GM12878 (cell line): Measurements from ENCODE around the gene MSRB1. TPM values are rescaled to one million over a fixed set of nuclear protein-coding genes. Genes with fewer than 3 reads are reported as not detected.

Experiments
- ATAC-seq: fragments of 200-7000 bp; cut with Tn5 transposase; 3 replicates; pipeline ENCODE4 v1.9.1; 2020; ENCODE audit warnings: mild to moderate bottlenecking, moderate library complexity
- BruUV-seq: library from RNA; stranded (reverse); fragments of 400-500 nt; replicated peaks from 2 replicates; lab custom pipeline; 2021; lab: Mats Ljungman, UMichigan
- CTCF ChIA-PET: fragments of 300-600 bp; sonication (Branson Sonifier 250); formaldehyde crosslinking; extraction: SDS; loops from one replicate; lab custom pipeline; 2021; ENCODE audit warnings: inconsistent platforms; lab: Yijun Ruan, JAX
- POLR2A ChIA-PET: fragments of 350-600 bp; formaldehyde crosslinking; extraction: SDS; loops from one replicate; lab custom pipeline; 2021; ENCODE audit warnings: inconsistent platforms; lab: Charles Lee
- RAD21 ChIA-PET: fragments of 300-600 bp; sonication (Branson Sonifier 250); formaldehyde crosslinking; loops from one replicate; lab custom pipeline; 2023; ENCODE audit warnings: antibody characterized with exemption; ENCODE audit not compliant: unreplicated experiment; lab: Charles Lee
- SMC1A ChIA-PET: fragments of 300-600 bp; sonication (Branson Sonifier 250); formaldehyde crosslinking; loops from one replicate; lab custom pipeline; 2023; ENCODE audit not compliant: unreplicated experiment, uncharacterized antibody; lab: Charles Lee
- DNase-seq: peaks from one replicate; pipeline ENCODE4 v3.0.0-alpha.2; 2011; ENCODE audit warnings: low read depth, low spot score
- FAIRE-seq: peaks from 3 replicates; lab custom pipeline; 2011; peaks lifted over from hg19 to GRCh38; lab: Jason Lieb, UNC
- H2AFZ ChIP-seq: 2 replicates; pipeline ENCODE4 v1.6.0; 2011; ENCODE audit warnings: low read depth, low read length, control low read depth; ENCODE audit not compliant: control insufficient read depth
- H3K27ac ChIP-seq: 2 replicates; pipeline ENCODE4 v1.5.1; 2011; ENCODE audit warnings: control low read depth; ENCODE audit not compliant: control insufficient read depth, insufficient read depth
- H3K27me3 ChIP-seq, 2 experiments: replicated peaks in 1 of 2; 2 replicates each; pipeline versions ENCODE4 v1.6.0 to v1.6.1; 2011; ENCODE audit warnings: low read length in 1 of 2; ENCODE audit not compliant: control insufficient read depth in 2 of 2, insufficient read depth in 2 of 2
- H3K36me3 ChIP-seq, 2 experiments: 2 replicates each; pipeline ENCODE4 v1.5.1; 2011; ENCODE audit warnings: low read length in 1 of 2; ENCODE audit not compliant: control insufficient read depth in 2 of 2, insufficient read depth in 2 of 2
- H3K4me1 ChIP-seq: 2 replicates; pipeline ENCODE4 v1.6.1; 2011; ENCODE audit warnings: mild to moderate bottlenecking, low read length, moderate library complexity, mixed read lengths; ENCODE audit not compliant: control insufficient read depth, insufficient read depth
- H3K4me2 ChIP-seq: 2 replicates; pipeline ENCODE4 v1.6.0; 2011; ENCODE audit warnings: control low read depth; ENCODE audit not compliant: control insufficient read depth, insufficient read depth
- H3K4me3 ChIP-seq: fragments of 200-600 bp; sonication (generic); 2 replicates; pipeline ENCODE4 v1.5.1; 2016
- H3K79me2 ChIP-seq: 2 replicates; pipeline ENCODE4 v1.6.0; 2011; ENCODE audit warnings: low read length; ENCODE audit not compliant: control insufficient read depth, insufficient read depth
- H3K9ac ChIP-seq: 2 replicates; pipeline ENCODE4 v1.8.0; 2011; ENCODE audit warnings: low read length, control low read depth, mixed read lengths; ENCODE audit not compliant: control insufficient read depth, insufficient read depth
- H3K9me3 ChIP-seq: replicated peaks from 3 replicates; pipeline ENCODE4 v1.5.1; 2011; ENCODE audit warnings: mild to moderate bottlenecking, low read length; ENCODE audit not compliant: control insufficient read depth, insufficient read depth
- H4K20me1 ChIP-seq: 2 replicates; pipeline ENCODE4 v1.6.0; 2011; ENCODE audit not compliant: control insufficient read depth, insufficient read depth
- ATF7 ChIP-seq: fragments of 450-650 bp; IDR thresholded peaks from 2 replicates; pipeline ENCODE4 v1.6.1; 2016; ENCODE audit warnings: low read depth, mild to moderate bottlenecking
- CHD2 ChIP-seq: IDR thresholded peaks from 2 replicates; pipeline ENCODE4 v1.6.1; 2011; ENCODE audit warnings: low read depth, low read length, improper control_type of control experiment, borderline replicate concordance
- EED ChIP-seq: sonication (generic); IDR thresholded peaks from 2 replicates; pipeline ENCODE4 v1.6.1; 2016; ENCODE audit warnings: antibody characterized with exemption, low read depth
- HCFC1 ChIP-seq: fragments of 150-350 bp; IDR thresholded peaks from 2 replicates; pipeline ENCODE4 v1.6.1; 2014; ENCODE audit warnings: low read length
- HDAC2 ChIP-seq: fragments of 200-600 bp; sonication (generic); IDR thresholded peaks from 2 replicates; pipeline ENCODE4 v1.6.1; 2017
- JUND ChIP-seq: IDR thresholded peaks from 2 replicates; pipeline ENCODE4 v1.6.1; 2012; ENCODE audit warnings: low read depth, mild to moderate bottlenecking, low read length, improper control_type of control experiment, moderate library complexity
- MEF2A ChIP-seq: IDR thresholded peaks from 2 replicates; pipeline ENCODE4 v1.6.1; 2011; ENCODE audit warnings: low read depth, mild to moderate bottlenecking, low read length, moderate library complexity; ENCODE audit not compliant: insufficient read depth
- MEF2B ChIP-seq: fragments of 450-650 bp; IDR thresholded peaks from 2 replicates; pipeline ENCODE4 v1.6.1; 2018; ENCODE audit warnings: mild to moderate bottlenecking, moderate library complexity; ENCODE audit not compliant: partially characterized antibody, poor library complexity, severe bottlenecking
- NBN ChIP-seq: fragments of 450-650 bp; IDR thresholded peaks from 2 replicates; pipeline ENCODE4 v1.6.1; 2016
- NFIC ChIP-seq: IDR thresholded peaks from 2 replicates; pipeline ENCODE4 v1.6.1; 2012; ENCODE audit warnings: low read depth, mild to moderate bottlenecking, inconsistent platforms, low read length, moderate library complexity
- NR2C1 ChIP-seq: fragments of 450-650 bp; IDR thresholded peaks from 2 replicates; pipeline ENCODE4 v1.6.1; 2017; ENCODE audit warnings: antibody characterized with exemption, mild to moderate bottlenecking, moderate library complexity
- POLR2A ChIP-seq: IDR thresholded peaks from 2 replicates; pipeline ENCODE4 v1.6.1; 2011; ENCODE audit warnings: low read depth, mild to moderate bottlenecking, low read length
- POLR2AphosphoS5 ChIP-seq: IDR thresholded peaks from 2 replicates; pipeline ENCODE4 v1.6.1; 2011; ENCODE audit warnings: mild to moderate bottlenecking, low read length, inconsistent platforms
- PRDM15 ChIP-seq: fragments of 450-650 bp; formaldehyde crosslinking; IDR thresholded peaks from 2 replicates; pipeline ENCODE4 v1.4.0; 2020; ENCODE audit warnings: mild to moderate bottlenecking, moderate library complexity
- RAD21 ChIP-seq: IDR thresholded peaks from 2 replicates; pipeline ENCODE4 v1.6.1; 2011; ENCODE audit warnings: mild to moderate bottlenecking, low read depth, low read length, moderate library complexity; ENCODE audit not compliant: insufficient read depth
- SMARCA5 ChIP-seq: fragments of 450-650 bp; IDR thresholded peaks from 2 replicates; pipeline ENCODE4 v1.6.1; 2017; ENCODE audit warnings: mild to moderate bottlenecking
- TBL1XR1 ChIP-seq: IDR thresholded peaks from 2 replicates; pipeline ENCODE4 v1.6.1; 2012; ENCODE audit warnings: low read depth, low read length, improper control_type of control experiment
- TCF3 ChIP-seq: IDR thresholded peaks from 2 replicates; pipeline ENCODE4 v1.6.1; 2012; ENCODE audit warnings: low read depth, mild to moderate bottlenecking, low read length, borderline replicate concordance; ENCODE audit not compliant: insufficient read depth
- YBX1 ChIP-seq: fragments of 450-650 bp; IDR thresholded peaks from 2 replicates; pipeline ENCODE4 v1.6.1; 2016; ENCODE audit warnings: antibody characterized with exemption
- WGBS: methylation state at CpG from one replicate; pipeline ENCODE4 v1.1.6; 2016; ENCODE audit warnings: low lambda C conversion rate; ENCODE audit not compliant: insufficient replicate concordance, insufficient coverage; ENCODE audit errors: missing lambda C conversion rate; 5-methylcytosine and 5-hydroxymethylcytosine counted together
- in situ Hi-C: fragments of 300-500 bp; cut with MboI; formaldehyde crosslinking; loops from 9 replicates; pipeline ENCODE4 v1.14.3; 2018; ENCODE audit warnings: mixed read lengths
- intact Hi-C: fragments of 100-400 bp; cut with micrococcal nuclease; formaldehyde crosslinking; loops from one replicate; pipeline ENCODE4 v1.14.2; 2022; ENCODE audit not compliant: unreplicated experiment
- polyA plus RNA-seq, 11 experiments: library from polyadenylated mRNA; depleted of rRNA in 4 of 11; unstranded in 6 of 11; stranded (reverse) in 5 of 11; fragments of >200 nt; fragmentation: Nextera tagmentation in 4 of 11; fragmentation: Illumina TruSeq in 1 of 11; extraction: Ambion mirVana in 4 of 11; extraction: Trizol in 1 of 11; gene quantifications; 1 replicate in 1 of 11; 2 replicates in 10 of 11; pipeline versions ENCODE4 v1.2.1 to v1.2.3, GENCODE V29; 2011 to 2016; ENCODE audit warnings: inconsistent platforms in 2 of 11, missing spikeins in 2 of 11, low read depth in 1 of 11
- total RNA-seq, 4 experiments: library from RNA; depleted of rRNA in 3 of 4; stranded (reverse); fragments of >200 nt in 3 of 4; fragmentation: Illumina TruSeq in 1 of 4; extraction: Trizol in 1 of 4; gene quantifications; 2 replicates each; pipeline versions ENCODE4 v1.2.1 to v1.2.3, GENCODE V29; 2013 to 2021

Gene MSRB1
- total and polyA plus RNA-seq, 10 of the 15 experiments (the other 5 are each of a cell fraction or from before 2014, with no cell fraction given): 5.1 to 48.6 (median 25.7) TPM

- ChIA-PET CTCF (interaction anchor here (1.8 kb wide), 1 partner anchor 15 kb away, joined by 4 read pairs; no protein-coding TSS in a partner anchor), SMC1A (interaction anchor here (0.6 kb wide), 1 partner anchor 108 kb away, joined by 3 read pairs; no protein-coding TSS in a partner anchor)
- DNase-seq (no peak), FAIRE-seq (no peak), ATAC-seq (no peak)
- Histone ChIP-seq H3K9me3 (no peaks in the 10 kb centered on the region), H4K20me1 (no peaks in the 10 kb centered on the region), H3K4me1 (peaks cover 10% of the 10 kb centered on the region; the same call in 1 of the 2 replicates), H3K9ac (no peak overlapping the region)
- in situ Hi-C loops: no loop called here
- TF ChIP-seq MEF2B: no peak
- TF ChIP-seq TBL1XR1: no peak
- TF ChIP-seq SMARCA5: no peak
- no peak for TF ChIP-seq HCFC1
- no peak for TF ChIP-seq NR2C1
- TF ChIP-seq NBN: no peak
- TF ChIP-seq POLR2A: no peak
- TF ChIP-seq EED: no peak
- no peak for TF ChIP-seq PRDM15 (CRISPR knock-in tag)
- TF ChIP-seq HDAC2: no peak
- TF ChIP-seq ATF7: no peak
- no peak for TF ChIP-seq TCF3
- TF ChIP-seq NFIC: no peak
- no peak for TF ChIP-seq CHD2
- no peak for TF ChIP-seq JUND
- TF ChIP-seq MEF2A: no peak
- no peak for TF ChIP-seq RAD21
- no peak for TF ChIP-seq YBX1
- no peak for TF ChIP-seq POLR2AphosphoS5
- TF ChIP-seq, all 136 proteins: peak for 0
- no peak overlapping the region for H3K4me2 ChIP-seq
- no peak overlapping the region for H3K27ac ChIP-seq
- ChIA-PET POLR2A (interaction anchor here (0.6 kb wide), 1 partner anchor 105 kb away, joined by 6 read pairs; no protein-coding TSS in a partner anchor), RAD21 (no interaction called here)
- no peaks in the 10 kb centered on the region; a peak in 2 of 4 replicates for H3K36me3 ChIP-seq
- intact Hi-C loops: no loop called here
- no TSS peak for BruUV-seq
- no peaks in the 10 kb centered on the region; a peak in 1 of 4 replicates for H3K27me3 ChIP-seq
- H3K4me3 ChIP-seq: no peak overlapping the region
- peaks cover 17% of the 10 kb centered on the region for H3K79me2 ChIP-seq
- 58% methylated on average over 19 of the region's 19 CpGs for WGBS
- no peak overlapping the region for H2AFZ ChIP-seq
These were observed 2.8 kb upstream of the MSRB1 start for GRCh38 chr16:1945559-1946391.
